T-helper 2 cell treated with Interferon-gamma antibody and Interleukin-4, amounts not matched to agents 100 ng/mL and 5 ng/mL, for 36 hours (primary cell): ENCODE results near the gene BDNF. TPM values are rescaled to one million over a fixed set of nuclear protein-coding genes. Genes with fewer than 3 reads are reported as not detected.

Source experiments
- intact Hi-C: fragments of 100-400 bp; cut with micrococcal nuclease; formaldehyde crosslinking; loops from one replicate; pipeline ENCODE4 v1.15.1; 2023
- total RNA-seq: library from RNA; stranded (reverse); gene quantifications from 2 replicates; pipeline ENCODE4 v1.2.3, GENCODE V29; 2022

The BDNF gene
- total RNA-seq, 1 donor from 2014 or later = not detected

DNA sequence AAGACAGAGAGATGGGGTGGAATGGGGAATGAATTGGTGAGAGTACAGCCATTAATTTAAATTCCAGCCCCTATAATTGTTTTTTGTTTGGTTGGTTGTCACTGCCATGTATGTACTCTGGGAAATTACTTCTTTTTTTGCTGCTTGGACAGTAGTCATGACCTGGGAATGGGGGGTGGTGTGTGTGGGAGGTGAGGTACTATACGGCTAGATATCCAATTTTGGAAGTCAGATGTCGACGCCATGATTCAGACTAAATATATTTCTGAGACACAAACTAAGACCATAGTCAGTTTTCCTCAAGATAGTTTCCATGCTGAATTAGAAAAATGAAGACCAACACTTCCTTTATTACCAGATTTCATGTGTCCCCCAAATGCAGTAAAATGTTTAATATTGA, 7.4 kb upstream of the BDNF start:
- intact Hi-C loops = no loop called here

DNA sequence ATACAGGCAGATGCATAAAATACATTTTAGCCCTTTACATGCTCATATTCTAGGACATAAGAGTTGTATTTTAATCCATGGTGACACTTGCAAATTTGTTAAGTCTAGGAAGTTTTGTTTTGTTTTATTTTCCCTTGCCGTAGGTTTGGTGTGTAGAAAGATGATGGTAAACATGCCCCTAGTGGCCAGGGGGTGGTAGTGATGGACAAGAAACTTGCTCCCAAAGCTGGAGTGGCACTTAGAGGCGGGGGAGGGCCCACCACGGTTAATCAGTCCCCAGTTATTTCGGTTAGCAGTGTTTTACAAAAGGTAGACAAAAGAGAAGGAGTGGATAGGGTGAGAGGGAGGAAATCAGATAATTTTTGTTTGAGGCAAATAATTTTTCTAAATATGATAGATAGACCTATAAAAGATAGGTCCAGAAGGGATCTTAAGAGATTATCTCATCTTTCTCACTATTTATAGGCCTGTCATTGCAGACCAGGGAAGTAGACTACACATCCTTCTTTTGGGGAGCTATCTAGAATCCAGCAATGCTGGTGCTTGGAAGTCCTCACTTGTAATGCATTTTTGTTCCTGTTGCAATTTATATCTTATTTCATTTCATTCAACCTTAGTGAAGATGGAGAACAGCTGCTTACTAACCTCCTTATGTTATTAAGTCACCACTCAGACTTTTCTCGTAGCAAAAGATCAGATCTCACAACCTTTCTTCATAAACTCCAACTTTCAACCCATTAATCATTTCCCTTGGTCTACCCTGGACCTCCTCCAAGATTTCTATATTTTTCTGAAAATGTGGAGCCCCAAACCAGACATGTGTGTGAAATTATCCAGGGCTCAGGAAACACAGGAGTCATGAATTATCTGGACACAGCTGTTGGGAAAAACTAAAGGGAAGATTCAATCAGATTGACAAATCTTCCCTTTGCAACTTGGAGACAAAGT, 5.9 kb upstream of the BDNF start:
- intact Hi-C loops = no loop called here

DNA sequence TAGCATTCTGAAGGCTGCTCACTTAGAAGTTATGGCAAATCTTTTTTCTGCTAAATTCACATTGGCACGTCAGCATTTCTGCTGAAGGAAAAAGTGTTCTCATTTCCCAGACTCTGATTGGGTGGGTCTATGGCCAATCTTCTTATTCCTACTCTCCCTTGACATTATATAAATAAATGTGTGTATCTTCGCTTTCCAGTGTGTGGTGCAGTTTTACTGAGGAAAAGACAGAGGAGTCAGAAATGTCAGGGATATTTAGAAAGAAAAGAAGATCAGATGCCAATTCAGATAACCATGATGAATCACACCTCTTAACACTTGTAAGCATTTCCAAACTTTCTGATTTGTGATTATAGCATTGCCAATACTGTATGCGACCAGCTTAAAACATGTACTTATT, 3.2 kb upstream of the BDNF start:
- intact Hi-C loops = no loop called here

DNA sequence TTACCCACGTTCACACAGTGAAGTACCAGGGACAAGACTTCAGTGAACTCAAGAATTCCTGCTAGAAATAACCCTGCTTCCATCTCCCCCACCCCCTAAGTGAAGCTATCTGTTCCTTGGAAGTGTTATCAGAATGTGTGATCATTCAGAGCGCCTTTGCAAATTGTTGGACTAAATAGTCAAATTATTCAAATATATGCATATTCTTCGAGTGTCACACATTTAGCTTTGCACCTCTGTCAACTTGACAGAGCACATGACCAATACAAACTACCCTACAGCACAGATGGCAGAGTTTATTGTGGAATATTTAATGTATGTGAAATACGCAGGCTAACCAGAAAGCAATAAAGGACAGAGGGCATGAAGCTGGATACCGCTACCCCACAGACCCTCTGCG, 2.6 kb upstream of the BDNF start:
- intact Hi-C loops = no loop called here

GRCh38 chr11:27701355-27702105, 1.3 kb upstream of the BDNF start:
- intact Hi-C loops = loop anchor here (1.0 kb wide), 1 partner anchor 20 kb away; no protein-coding TSS in a partner anchor

- intact Hi-C loops = loop anchor here (1.0 to 10.0 kb wide), 4 partner anchors 829 to 1632 kb away; no protein-coding TSS in a partner anchor
Measured at GRCh38 chr11:27699926-27700350, 317 bp downstream of the BDNF start.

DNA sequence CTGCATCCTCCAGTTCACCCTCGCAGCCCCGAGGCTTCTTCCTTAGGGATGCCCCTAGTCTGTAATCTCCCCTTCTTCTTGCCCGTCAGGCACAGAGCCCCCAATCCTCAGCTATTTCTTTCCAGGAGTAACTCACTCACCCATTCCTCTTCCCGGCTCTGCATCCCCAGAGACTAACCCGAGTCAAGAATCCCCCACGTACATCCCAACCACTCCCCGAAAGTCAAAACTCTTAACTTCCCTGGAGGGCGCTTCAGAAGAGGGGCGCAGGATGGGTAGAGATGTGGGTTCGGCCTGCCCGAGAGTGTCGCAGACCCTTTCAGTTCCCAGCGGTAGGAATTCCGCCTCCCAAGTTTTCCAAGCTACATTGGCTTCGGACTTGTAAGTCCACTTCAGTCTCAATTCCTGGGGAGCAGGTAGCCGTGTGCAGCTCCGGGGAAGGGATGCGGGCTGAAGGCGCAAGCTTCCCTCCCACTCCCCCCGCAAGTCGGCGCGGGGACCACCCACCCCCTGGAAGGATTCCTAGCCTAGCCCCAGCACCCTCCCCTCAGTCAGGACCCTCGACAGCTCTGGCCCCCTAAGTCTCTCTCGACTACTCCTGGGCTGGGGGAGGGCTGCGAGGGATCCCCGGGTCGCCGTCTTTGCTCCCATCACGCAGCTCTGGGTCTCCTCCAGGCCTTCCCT, 871 bp downstream of the BDNF start:
- intact Hi-C loops = loop anchor here (1.0 to 10.0 kb wide), 4 partner anchors 830 to 1633 kb away; no protein-coding TSS in a partner anchor

- intact Hi-C loops = loop anchor here (1.0 to 10.0 kb wide), 4 partner anchors 830 to 1633 kb away; no protein-coding TSS in a partner anchor
Measured at GRCh38 chr11:27698872-27699241, 1.4 kb downstream of the BDNF start.

DNA sequence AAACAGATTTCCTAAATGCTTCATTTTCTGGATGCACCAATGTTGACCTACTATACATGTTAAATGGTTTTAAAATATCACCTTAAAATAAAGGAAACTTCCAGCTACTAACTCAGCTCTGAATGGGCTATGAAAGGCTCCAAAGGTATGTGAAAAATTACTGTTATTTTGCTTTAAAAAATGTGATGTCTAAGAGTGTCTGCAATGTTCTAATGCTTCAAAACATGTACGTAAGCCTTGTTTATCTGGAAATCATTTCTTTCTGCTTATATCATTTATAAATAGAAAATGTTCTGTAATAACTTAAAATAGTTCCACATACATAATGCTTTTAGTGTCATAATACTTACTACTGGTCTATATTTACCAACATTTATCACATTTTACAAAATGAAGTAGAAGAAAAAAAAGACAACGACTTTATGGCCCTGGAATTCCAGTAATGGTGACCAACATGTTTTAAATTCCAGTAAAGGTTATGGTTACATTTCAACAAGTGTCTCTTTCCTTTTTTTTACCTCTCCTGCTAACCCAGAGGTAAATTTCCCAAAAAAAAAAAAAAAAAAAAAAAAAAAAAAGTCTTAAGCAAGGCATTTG, 2.5 kb downstream of the BDNF start:
- intact Hi-C loops = loop anchor here (5.0 to 10.0 kb wide), 2 partner anchors 1457 to 1635 kb away; no protein-coding TSS in a partner anchor

- intact Hi-C loops = loop anchor here (5.0 to 10.0 kb wide), 2 partner anchors 1458 to 1635 kb away; no protein-coding TSS in a partner anchor
Measured at GRCh38 chr11:27696961-27697360, 3.3 kb downstream of the BDNF start.

DNA sequence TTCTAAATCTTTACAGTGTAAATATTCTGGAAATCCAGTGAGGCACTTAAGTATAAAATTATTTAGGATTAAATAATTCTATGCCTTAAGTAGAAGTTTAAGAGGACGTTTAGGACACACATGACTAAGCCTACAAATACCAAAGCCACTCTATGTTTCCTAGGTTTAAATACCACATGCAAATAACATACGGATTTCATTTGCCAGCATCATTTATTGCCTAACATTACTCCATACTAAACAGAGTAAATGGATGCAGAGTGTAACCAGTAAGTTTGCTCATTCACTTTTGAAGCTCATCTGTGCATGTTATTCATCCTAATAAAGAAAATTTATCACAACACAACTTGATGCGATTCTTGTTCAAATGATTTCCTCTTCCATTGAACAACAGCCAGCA, 4.1 kb downstream of the BDNF start:
- intact Hi-C loops = loop anchor here (5.0 to 10.0 kb wide), 2 partner anchors 1459 to 1636 kb away; no protein-coding TSS in a partner anchor

GRCh38 chr11:27694992-27695391, 5.3 kb downstream of the BDNF start:
- intact Hi-C loops = loop anchor here (5.0 to 10.0 kb wide), 2 partner anchors 1460 to 1637 kb away; no protein-coding TSS in a partner anchor

- intact Hi-C loops = loop anchor here (10.0 kb wide), 1 partner anchor 1461 kb away; no protein-coding TSS in a partner anchor
Measured at GRCh38 chr11:27693398-27693797, 6.9 kb downstream of the BDNF start.

DNA sequence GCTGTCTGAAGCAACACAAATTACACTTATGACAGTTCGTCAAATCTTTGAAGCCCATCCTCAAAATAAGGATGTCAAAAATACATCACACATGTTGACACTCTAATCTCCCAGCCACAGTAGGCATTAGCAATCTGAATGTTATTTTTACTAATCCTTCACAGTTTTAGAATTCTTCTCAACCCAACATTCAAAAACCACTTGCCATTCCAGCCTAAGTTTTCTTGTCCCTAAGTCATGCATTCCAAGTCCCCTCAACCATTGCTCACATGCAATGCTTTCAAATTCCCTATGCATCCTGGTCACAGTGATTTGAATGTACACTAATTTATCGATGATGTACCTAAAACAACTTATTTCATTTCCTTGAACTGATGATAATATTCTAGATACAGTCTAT, 7.5 kb downstream of the BDNF start:
- intact Hi-C loops = loop anchor here (10.0 kb wide), 1 partner anchor 1462 kb away; no protein-coding TSS in a partner anchor

- intact Hi-C loops = no loop called here
Measured at GRCh38 chr11:27688076-27688475, 12.2 kb downstream of the BDNF start.

- intact Hi-C loops = no loop called here
Measured at GRCh38 chr11:27681664-27682063, 18.6 kb downstream of the BDNF start.

- intact Hi-C loops = no loop called here
Measured at GRCh38 chr11:27679136-27680015, 20.9 kb downstream of the BDNF start.

DNA sequence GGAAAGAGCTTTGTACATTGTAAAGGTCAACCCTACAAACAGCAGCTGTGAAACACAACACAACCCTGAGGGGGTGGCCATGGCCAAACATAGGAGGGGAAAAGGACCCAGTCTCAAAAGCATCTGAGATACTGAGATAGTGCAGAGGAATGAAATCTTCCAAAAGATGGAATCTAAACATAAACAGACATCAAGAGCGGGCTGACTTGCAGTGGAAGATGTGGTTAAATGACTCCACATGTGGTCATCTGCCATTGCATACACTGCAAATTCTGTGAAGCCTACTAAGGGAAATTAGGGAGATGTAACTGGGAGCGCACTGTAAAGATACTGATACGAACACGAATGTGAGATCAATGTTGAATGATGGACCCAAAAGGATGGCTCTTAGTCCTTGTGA, 22.0 kb downstream of the BDNF start:
- intact Hi-C loops = no loop called here

DNA sequence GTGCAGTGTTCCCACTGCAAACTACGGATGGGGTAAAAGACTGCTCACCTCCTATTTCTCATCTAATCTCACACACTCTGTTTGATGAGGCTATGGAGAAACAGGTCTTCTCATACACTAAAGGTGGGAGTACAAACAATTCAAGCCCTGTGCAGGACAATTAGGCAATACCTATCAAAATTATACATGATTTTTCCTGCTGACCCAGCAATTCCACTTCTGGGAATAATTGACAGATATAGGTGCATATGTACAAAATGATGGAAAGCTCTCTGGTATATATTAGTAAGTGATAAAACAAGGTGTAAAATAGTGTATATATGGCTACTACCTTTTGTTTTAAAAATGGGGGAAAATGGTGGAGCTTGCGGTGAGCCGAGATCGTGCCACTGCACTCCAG, 23.1 kb downstream of the BDNF start:
- intact Hi-C loops = no loop called here
